T-helper 2 cell treated with Interferon-gamma antibody and Interleukin-4, amounts not matched to agents 100 ng/mL and 5 ng/mL, for 36 hours (primary cell): ENCODE measurements around the gene KIF1A. TPM values are rescaled to one million over a fixed set of nuclear protein-coding genes. Genes with fewer than 3 reads are reported as not detected.
"Not testable (repeated sequence)": the region's sequence is repeated elsewhere in the genome, so short reads cannot be mapped to it uniquely, and the experiment has no call there.

ENCODE experiments used
- intact Hi-C: fragments of 100-400 bp; cut with micrococcal nuclease; formaldehyde crosslinking; loops from one replicate; pipeline ENCODE4 v1.15.1; 2023
- total RNA-seq: library from RNA; stranded (reverse); gene quantifications from 2 replicates; pipeline ENCODE4 v1.2.3, GENCODE V29; 2022

Gene KIF1A
- total RNA-seq, 1 donor from 2014 or later = 0.43 TPM

GRCh38 chr2:240705204-240705791, 114.7 kb downstream of the KIF1A start:
- intact Hi-C loops = no loop called here

- intact Hi-C loops = loop anchor here (1.0 kb wide), 1 partner anchor 190 kb away; no protein-coding TSS in a partner anchor
Measured at GRCh38 chr2:240704651-240705050, 115.4 kb downstream of the KIF1A start.

DNA sequence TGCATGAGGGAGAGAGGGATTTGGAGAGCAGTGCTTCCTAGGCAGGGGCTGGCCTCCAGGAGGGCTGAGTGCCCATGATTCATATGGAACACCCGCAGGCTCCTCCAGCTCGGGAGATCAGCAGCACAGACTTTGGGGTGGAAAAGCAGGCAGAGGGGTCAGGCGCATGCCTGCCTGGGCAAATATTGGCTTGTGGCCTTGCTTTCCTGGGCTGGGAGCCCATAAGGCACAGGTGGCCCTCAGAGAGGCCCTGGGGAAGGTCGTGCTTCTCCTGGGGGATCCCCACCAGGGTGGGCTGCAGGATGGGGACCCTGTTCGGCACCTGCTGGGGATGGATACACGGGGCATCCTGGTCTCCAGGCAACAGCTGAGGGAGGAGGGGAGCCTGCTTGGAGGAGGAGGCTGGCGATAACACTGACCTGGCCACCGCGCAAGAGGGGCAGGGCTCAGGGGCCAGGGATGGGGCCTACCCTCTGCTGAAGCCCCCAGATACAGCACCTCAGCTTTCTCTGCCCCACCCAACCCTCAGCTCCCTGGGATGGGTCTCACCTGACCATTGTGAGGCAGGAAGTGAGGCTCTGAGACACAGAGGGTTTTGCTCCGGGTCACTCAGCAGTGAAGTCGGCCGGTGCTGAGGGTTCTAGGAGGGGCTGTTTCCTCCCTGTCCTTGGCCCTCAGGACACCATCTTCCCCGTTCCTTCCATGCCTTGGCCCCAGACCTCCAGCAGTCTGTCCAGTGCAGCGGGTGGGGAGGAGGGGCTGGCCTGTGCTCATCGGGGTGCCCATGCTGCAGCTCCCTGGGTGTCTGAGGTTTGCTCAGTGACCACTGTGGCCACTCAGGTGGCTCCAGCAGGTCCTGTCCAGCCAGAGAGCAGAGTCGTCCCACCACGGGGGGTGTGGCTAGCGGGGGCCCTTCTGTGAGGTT, 116.3 kb downstream of the KIF1A start:
- intact Hi-C loops = loop anchor here (1.0 kb wide), 1 partner anchor 189 kb away; no protein-coding TSS in a partner anchor

- intact Hi-C loops = no loop called here
Measured at GRCh38 chr2:240702640-240703011, 117.4 kb downstream of the KIF1A start.

DNA sequence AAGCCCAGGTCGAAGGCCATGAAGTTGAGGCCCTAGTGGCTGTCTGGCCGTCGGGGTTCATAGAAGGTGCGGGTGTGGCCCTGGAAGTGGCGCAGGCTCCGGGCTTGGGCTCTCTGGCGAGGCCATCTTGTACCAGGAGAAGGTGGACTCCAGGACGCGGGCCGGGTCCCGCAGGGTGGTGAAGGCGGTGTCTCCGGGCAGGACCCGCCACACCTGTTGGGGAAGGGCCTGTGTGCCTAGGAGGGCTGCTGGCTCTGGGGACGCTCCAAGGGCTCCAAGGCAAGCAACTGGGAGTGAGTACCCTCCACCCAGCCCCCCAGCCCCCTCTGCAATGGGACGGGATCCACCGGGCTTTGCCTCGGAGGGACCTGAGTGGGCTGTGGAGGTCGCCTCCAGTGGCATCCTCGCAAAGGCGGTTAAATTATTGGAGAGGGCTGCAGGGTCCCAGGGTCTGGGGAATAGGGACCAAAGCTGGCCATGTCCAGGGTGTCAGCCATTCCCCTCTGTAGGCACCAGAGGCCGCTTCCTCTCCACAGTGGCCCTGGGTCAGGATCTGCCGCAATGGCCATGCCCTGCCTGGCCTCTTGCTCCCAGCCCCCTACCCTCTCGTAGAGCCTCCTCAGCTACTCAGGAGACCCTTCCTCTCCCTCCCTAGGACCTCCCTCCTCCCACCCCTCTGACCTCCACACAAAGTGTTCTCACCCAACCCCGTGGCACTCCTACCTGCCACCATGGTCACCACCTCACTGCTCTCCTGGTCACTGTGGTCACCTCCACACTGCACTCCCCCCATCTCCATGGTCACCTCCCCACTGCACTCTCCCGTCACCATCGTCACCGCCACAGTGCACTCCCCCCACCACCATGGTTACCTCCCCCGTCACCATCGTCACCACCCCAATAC, 118.0 kb downstream of the KIF1A start:
- intact Hi-C loops = no loop called here

DNA sequence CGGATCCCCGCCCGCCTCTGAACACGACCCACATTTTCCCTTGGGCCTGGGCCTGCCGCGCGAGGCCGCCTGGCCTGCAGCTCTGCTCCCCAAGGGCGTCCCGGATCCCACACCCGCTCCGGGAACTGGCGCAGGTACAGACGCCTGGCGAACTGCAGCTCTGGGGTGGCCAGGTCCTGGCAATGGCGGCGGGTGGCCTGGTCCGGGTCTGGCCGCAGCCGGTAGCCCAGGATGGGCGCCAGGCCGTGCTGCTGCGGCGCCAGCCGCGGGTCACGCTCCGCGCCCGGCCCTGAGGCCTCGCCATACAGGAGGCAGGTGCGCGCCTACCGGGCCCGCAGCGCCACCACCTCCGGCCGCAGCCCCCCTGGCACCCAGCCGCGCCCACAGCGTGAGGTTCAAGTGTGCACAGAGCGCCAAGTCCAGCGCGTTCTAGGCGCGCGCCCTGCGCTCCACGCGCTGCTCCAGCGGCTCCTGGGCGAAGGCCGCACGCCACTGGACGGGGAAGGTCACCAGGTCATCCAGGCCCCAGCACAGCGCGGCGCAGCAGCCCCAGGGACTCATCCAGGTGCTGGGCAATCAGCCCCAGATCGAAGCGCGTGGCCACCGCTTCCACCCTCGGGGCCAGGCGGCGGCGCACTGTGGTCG, 118.8 kb downstream of the KIF1A start:
- intact Hi-C loops = no loop called here

- intact Hi-C loops = not testable (repeated sequence)
Measured at GRCh38 chr2:240700616-240701015, 119.4 kb downstream of the KIF1A start.

GRCh38 chr2:240699835-240700234, 120.2 kb downstream of the KIF1A start:
- intact Hi-C loops = not testable (repeated sequence)

DNA sequence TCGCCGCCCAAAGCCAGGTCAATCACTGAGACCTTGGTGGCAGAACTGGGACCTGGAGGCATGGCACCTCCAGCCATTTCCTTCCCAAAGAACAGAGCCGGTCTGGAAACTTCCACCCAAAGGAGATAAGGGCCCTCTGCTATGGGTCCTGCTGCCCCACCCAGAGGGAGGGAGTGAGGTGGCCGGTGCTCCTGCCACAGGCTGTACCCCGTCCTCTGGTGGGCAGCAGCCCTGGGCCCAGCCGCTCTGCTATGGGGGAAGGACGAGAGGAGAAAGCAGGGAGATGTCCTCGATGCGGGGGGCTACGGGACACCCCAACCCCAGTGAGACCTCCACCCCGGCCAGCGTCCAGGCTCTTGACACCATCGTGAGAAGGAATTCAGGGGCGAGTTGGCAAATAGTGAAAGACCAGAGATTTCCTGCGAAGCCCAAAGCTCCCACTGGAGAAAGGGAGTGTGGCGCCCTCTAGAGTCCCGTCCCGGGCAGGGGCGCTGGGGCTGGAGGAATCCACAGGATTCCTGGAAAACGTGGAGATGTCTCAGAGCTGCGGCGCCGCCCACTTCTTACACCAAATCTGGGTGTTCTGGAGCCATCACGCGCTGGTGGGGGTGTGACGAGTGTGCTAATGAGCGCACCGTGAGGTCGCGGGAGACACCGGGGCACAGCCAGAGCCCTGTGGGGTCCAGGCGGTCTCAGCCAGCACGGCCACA, 121.0 kb downstream of the KIF1A start:
- intact Hi-C loops = not testable (repeated sequence)

GRCh38 chr2:240696469-240696868, 123.5 kb downstream of the KIF1A start:
- intact Hi-C loops = not testable (repeated sequence)

DNA sequence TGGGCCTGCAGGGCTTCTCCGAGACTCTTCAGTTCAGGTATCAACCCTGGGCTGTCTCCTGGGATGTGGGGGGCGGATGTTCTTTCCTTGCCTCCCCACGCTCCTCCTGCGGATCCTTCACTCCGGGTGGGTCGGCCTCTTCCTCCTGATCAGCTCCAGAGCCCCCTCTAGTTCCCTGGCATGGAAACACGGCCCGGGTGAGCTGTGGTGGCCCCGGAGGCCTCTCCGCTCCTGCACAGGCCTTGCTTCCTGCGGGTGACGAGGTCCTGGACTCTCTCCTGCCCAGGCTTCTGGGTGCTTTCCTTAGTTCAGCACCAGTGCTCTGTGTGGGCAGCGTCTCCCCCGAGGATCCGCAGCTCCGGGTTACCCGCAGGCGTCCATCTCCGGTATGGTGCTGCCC, 124.4 kb downstream of the KIF1A start:
- intact Hi-C loops = not testable (repeated sequence)

GRCh38 chr2:240694304-240694703, 125.7 kb downstream of the KIF1A start:
- intact Hi-C loops = not testable (repeated sequence)

DNA sequence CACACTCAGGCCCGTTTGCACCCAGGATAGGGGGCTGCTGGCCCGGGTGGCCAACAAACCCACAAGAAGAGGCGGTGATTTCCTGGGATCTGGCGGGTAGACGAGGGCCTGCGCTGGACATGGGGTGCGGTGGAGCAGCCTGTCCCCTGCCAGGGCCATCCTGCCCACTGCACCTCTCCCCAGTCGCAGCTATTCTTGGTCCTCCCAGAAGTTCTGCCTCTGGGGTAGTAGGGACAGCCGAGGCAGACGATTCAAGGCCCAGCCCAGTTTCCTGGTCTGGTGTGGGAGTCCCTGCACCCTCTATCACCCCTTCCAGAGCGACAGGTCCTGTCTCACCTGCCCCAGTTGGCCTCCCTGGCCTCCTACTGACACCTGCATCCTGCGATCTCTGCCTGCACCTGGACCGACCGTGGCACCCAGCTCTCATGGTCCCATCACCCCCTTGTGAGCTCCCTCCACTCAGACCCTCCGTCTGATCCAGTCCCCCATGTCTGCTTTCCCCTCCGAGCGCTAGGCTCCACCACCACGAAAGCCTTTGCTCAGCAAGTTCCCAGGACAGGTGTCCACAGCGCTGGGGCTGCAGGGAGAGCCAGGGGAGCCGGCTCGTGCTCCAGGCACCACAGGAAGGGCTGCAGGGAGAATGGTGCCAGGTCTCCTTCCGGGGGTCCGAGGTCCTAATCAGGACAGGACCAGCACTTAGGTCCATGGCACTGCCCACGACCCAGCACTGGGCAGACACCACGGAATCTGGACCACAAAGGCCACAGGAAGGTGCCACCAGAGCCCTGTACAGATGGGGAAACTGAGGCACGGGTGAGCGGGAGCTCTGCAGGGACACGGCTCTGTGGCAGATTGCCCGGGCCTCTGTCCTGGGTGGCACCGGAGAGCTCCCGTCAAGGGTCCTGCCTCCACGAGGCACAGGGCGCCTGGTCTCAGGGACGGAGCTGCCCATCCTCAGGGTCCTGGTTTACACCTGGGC, 127.1 kb downstream of the KIF1A start:
- intact Hi-C loops = not testable (repeated sequence)

GRCh38 chr2:240691631-240692420, 128.2 kb downstream of the KIF1A start, which contains the start of gene AQP12A:
Gene AQP12A (plus strand): TSS chr2:240691866. CDS start chr2:240691914, 48 bp downstream.
- intact Hi-C loops = not testable (repeated sequence)

- intact Hi-C loops = not testable (repeated sequence)
Measured at GRCh38 chr2:240691075-240691427, 129.0 kb downstream of the KIF1A start.

GRCh38 chr2:240690421-240691074, 129.5 kb downstream of the KIF1A start:
- intact Hi-C loops = not testable (repeated sequence)

GRCh38 chr2:240689975-240690374, 130.0 kb downstream of the KIF1A start:
- intact Hi-C loops = no loop called here

DNA sequence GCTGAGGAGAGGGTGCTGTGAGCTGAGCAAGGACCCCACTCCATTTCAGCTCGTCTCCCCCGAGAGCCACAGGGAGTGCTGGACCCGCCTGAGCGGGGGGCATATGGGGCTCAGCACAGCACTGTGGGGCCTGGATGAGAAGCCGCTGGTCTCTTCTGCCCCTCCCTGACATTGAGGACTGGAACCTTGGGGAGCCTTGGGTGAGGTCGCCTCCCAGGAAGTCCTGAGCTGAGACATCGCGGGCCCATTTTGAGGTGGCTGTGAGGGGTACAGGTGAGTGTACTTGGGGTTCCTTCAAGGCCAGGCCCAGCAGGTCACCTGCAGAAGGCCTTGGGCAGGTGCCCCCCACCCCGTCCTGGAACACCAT, 131.5 kb downstream of the KIF1A start:
- intact Hi-C loops = no loop called here
